PC-3 (cell line): ENCODE data around the gene RAB4B.
"Not testable (repeated sequence)": the region's sequence is repeated elsewhere in the genome, so short reads cannot be mapped to it uniquely, and the experiment has no call there.

Source experiments
- EZH2 ChIP-seq: fragments of 300-600 bp; sonication (generic); IDR thresholded peaks from one replicate; pipeline ENCODE4 v1.6.1; 2017; ENCODE audit warnings: antibody characterized with exemption, mild to moderate bottlenecking, low read length; ENCODE audit not compliant: unreplicated experiment
- EZH2phosphoT487 ChIP-seq: fragments of 300-600 bp; sonication (generic); IDR thresholded peaks from 2 replicates; pipeline ENCODE4 v1.6.1; 2018; ENCODE audit warnings: mild to moderate bottlenecking, antibody characterized with exemption, low read length, borderline replicate concordance
- TF ChIP-seq, protein P1 (sequence below): fragments of 300-600 bp; sonication (generic); conservative IDR thresholded peaks from 2 replicates; pipeline ENCODE4 v1.5.1; 2017; ENCODE audit warnings: antibody characterized with exemption, low read depth, mild to moderate bottlenecking, low read length

GRCh38 chr19:40822704-40823553 is 44.9 kb downstream of the RAB4B start:
- TF ChIP-seq, protein P1, sequence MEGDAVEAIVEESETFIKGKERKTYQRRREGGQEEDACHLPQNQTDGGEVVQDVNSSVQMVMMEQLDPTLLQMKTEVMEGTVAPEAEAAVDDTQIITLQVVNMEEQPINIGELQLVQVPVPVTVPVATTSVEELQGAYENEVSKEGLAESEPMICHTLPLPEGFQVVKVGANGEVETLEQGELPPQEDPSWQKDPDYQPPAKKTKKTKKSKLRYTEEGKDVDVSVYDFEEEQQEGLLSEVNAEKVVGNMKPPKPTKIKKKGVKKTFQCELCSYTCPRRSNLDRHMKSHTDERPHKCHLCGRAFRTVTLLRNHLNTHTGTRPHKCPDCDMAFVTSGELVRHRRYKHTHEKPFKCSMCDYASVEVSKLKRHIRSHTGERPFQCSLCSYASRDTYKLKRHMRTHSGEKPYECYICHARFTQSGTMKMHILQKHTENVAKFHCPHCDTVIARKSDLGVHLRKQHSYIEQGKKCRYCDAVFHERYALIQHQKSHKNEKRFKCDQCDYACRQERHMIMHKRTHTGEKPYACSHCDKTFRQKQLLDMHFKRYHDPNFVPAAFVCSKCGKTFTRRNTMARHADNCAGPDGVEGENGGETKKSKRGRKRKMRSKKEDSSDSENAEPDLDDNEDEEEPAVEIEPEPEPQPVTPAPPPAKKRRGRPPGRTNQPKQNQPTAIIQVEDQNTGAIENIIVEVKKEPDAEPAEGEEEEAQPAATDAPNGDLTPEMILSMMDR, result not testable (repeated sequence)
- not testable (repeated sequence) for TF ChIP-seq EZH2, EZH2phosphoT487
